SK-N-SH (cell line): Measurements from ENCODE around the gene CDH4.

Source experiments
- EP300 ChIP-seq, 2 experiments: IDR thresholded peaks; 2 replicates each; pipeline versions ENCODE4 v1.4.0 to v1.6.1; 2012; ENCODE audit warnings: borderline replicate concordance in 1 of 2, low read depth in 1 of 2, low read length in 1 of 2
- MXI1 ChIP-seq: IDR thresholded peaks from 2 replicates; pipeline ENCODE4 v1.6.1; 2012; ENCODE audit warnings: mild to moderate bottlenecking, low read depth, low read length, improper control_type of control experiment
- NFIC ChIP-seq: IDR thresholded peaks from 2 replicates; pipeline ENCODE4 v1.4.0; 2012; ENCODE audit warnings: borderline replicate concordance
- REST ChIP-seq: IDR thresholded peaks from 2 replicates; pipeline ENCODE4 v1.6.1; 2012; ENCODE audit warnings: mild to moderate bottlenecking, low read depth, low read length, moderate library complexity
- YY1 ChIP-seq: IDR thresholded peaks from 2 replicates; pipeline ENCODE4 v1.4.0; 2012; ENCODE audit warnings: low read depth, mild to moderate bottlenecking

- no peak for TF ChIP-seq REST
- TF ChIP-seq EP300 (IDR thresholded peaks at IDR 0.05; ENCODE audit: borderline replicate concordance in 1 of 2, low read depth in 1 of 2, low read length in 1 of 2): no peak
- no peak for TF ChIP-seq NFIC
- TF ChIP-seq YY1: no peak
- TF ChIP-seq MXI1: no peak
These were observed 313.7 kb downstream of the CDH4 start for GRCh38 chr20:61565791-61566190.
